H1 (cell line): ENCODE measurements around the gene TUBGCP6. TPM values are rescaled to one million over a fixed set of nuclear protein-coding genes. Genes with fewer than 3 reads are reported as not detected.
A peak's percentile ranks its signal among the peaks of the same experiment; 100 is the strongest.

Experiments used
- CTCF ChIA-PET: fragments of 300-600 bp; sonication (Branson Sonifier 250); formaldehyde crosslinking; loops from one replicate; lab custom pipeline; 2021; ENCODE audit not compliant: partially characterized antibody; lab: Charles Lee
- POLR2A ChIA-PET: fragments of 300-600 bp; sonication (Branson Sonifier 250); formaldehyde crosslinking; loops from one replicate; lab custom pipeline; 2021; ENCODE audit warnings: inconsistent platforms; ENCODE audit not compliant: partially characterized antibody; lab: Charles Lee
- DNase-seq, 2 experiments: peaks; one replicate each; pipeline versions ENCODE4 v3.0.0 to v3.0.0-alpha.2; 2010 to 2022; ENCODE audit warnings: low spot score in 2 of 2, low read depth in 1 of 2, mixed read lengths in 1 of 2
- FAIRE-seq: peaks from 2 replicates; lab custom pipeline; 2011; peaks lifted over from hg19 to GRCh38; lab: Jason Lieb, UNC
- H2AFZ ChIP-seq: 2 replicates; pipeline ENCODE4 v1.8.1; 2012; ENCODE audit warnings: low read length, inconsistent platforms
- H2AK5ac ChIP-seq: 2 replicates; pipeline ENCODE4 v1.6.1; 2013; ENCODE audit warnings: low read depth, low read length
- H2BK120ac ChIP-seq: replicated peaks from 2 replicates; pipeline ENCODE3; 2013; ENCODE audit warnings: low read depth, low read length, inconsistent platforms
- H2BK12ac ChIP-seq: 2 replicates; pipeline ENCODE4 v1.6.1; 2013; ENCODE audit warnings: low read depth, low read length
- H2BK15ac ChIP-seq: 2 replicates; pipeline ENCODE4 v1.6.1; 2013; ENCODE audit warnings: low read length
- H2BK20ac ChIP-seq: 2 replicates; pipeline ENCODE4 v1.6.1; 2013; ENCODE audit warnings: low read length
- H2BK5ac ChIP-seq: 2 replicates; pipeline ENCODE4 v1.6.1; 2013; ENCODE audit warnings: low read depth, low read length
- H3K14ac ChIP-seq: 2 replicates; pipeline ENCODE4 v1.6.1; 2013; ENCODE audit warnings: inconsistent platforms; ENCODE audit not compliant: insufficient read length
- H3K18ac ChIP-seq: 2 replicates; pipeline ENCODE4 v1.6.1; 2013; ENCODE audit warnings: low read length; ENCODE audit errors: extremely low read depth
- H3K23ac ChIP-seq: 2 replicates; pipeline ENCODE4 v1.6.1; 2013; ENCODE audit warnings: inconsistent platforms; ENCODE audit not compliant: insufficient read length
- H3K23me2 ChIP-seq: 2 replicates; pipeline ENCODE4 v1.6.1; 2013; ENCODE audit warnings: low read depth, low read length
- H3K27ac ChIP-seq: 2 replicates; pipeline ENCODE4 v1.6.1; 2011; ENCODE audit warnings: low read depth, low read length, inconsistent platforms
- H3K27me3 ChIP-seq, 4 experiments: replicated peaks in 1 of 4; 1 replicate in 1 of 4; 2 replicates in 3 of 4; pipeline versions ENCODE4 v1.6.1 to v1.8.1; 2011 to 2013; ENCODE audit warnings: low read length in 3 of 4, mild to moderate bottlenecking in 3 of 4, inconsistent platforms in 2 of 4, mixed read lengths in 2 of 4, moderate library complexity in 1 of 4; ENCODE audit not compliant: control insufficient read depth in 3 of 4, insufficient read depth in 3 of 4; ENCODE audit errors: extremely low read depth in 1 of 4
- H3K36me3 ChIP-seq, 4 experiments: 2 replicates each; pipeline versions ENCODE4 v1.6.1 to v1.8.1; 2011 to 2013; ENCODE audit warnings: mild to moderate bottlenecking in 4 of 4, low read length in 3 of 4, moderate library complexity in 2 of 4, control low read depth in 1 of 4, inconsistent platforms in 1 of 4; ENCODE audit not compliant: insufficient read depth in 4 of 4, control insufficient read depth in 2 of 4
- H3K4ac ChIP-seq: replicated peaks from 2 replicates; pipeline ENCODE3; 2013; ENCODE audit warnings: low read length, low read depth, mixed read lengths, inconsistent platforms; ENCODE audit not compliant: insufficient read length
- H3K4me1 ChIP-seq, 4 experiments: replicated peaks in 1 of 4; 1 replicate in 1 of 4; 2 replicates in 3 of 4; pipeline versions ENCODE4 v1.6.1 to v1.8.1; 2011 to 2013; ENCODE audit warnings: low read length in 3 of 4, inconsistent platforms in 2 of 4, mixed read lengths in 1 of 4; ENCODE audit not compliant: insufficient read depth in 4 of 4, control insufficient read depth in 3 of 4
- H3K4me2 ChIP-seq, 2 experiments: 2 replicates each; pipeline versions ENCODE4 v1.6.1 to v1.8.1; 2011 to 2013; ENCODE audit warnings: low read depth in 2 of 2, low read length in 2 of 2, control low read depth in 1 of 2, inconsistent platforms in 1 of 2, mild to moderate bottlenecking in 1 of 2; ENCODE audit not compliant: insufficient read depth in 1 of 2
- H3K4me3 ChIP-seq, 4 experiments: fragments of 200-600, 300-600 bp in 1 of 4; sonication (generic), shearing (Covaris generic), sonication (Bioruptor Twin) in 1 of 4; 2 replicates each; pipeline versions ENCODE4 v1.5.1 to v1.8.1; 2011 to 2016; ENCODE audit warnings: low read length in 4 of 4, low read depth in 3 of 4, control low read depth in 2 of 4, inconsistent platforms in 2 of 4, mild to moderate bottlenecking in 2 of 4, mixed read lengths in 1 of 4, moderate library complexity in 1 of 4; ENCODE audit not compliant: insufficient read depth in 2 of 4; ENCODE audit errors: extremely low read depth in 1 of 4
- H3K56ac ChIP-seq: replicated peaks from 2 replicates; pipeline ENCODE3; 2013; ENCODE audit warnings: low read depth, mild to moderate bottlenecking, mixed read lengths, low read length, inconsistent platforms; ENCODE audit not compliant: insufficient read length
- H3K79me1 ChIP-seq: 2 replicates; pipeline ENCODE4 v1.6.1; 2013; ENCODE audit warnings: low read depth, low read length, control low read depth
- H3K79me2 ChIP-seq, 2 experiments: 2 replicates each; pipeline versions ENCODE4 v1.6.1 to v1.8.1; 2012 to 2013; ENCODE audit warnings: low read length in 2 of 2, mild to moderate bottlenecking in 2 of 2, inconsistent platforms in 1 of 2; ENCODE audit not compliant: insufficient read depth in 2 of 2, control insufficient read depth in 1 of 2
- H3K9ac ChIP-seq, 4 experiments: replicated peaks in 1 of 4; 1 replicate in 1 of 4; 2 replicates in 3 of 4; pipeline versions ENCODE4 v1.6.1 to v1.8.1; 2011 to 2013; ENCODE audit warnings: low read depth in 3 of 4, low read length in 3 of 4, control low read depth in 2 of 4, mild to moderate bottlenecking in 2 of 4, moderate library complexity in 2 of 4, inconsistent platforms in 1 of 4; ENCODE audit errors: extremely low read depth in 1 of 4
- H3K9me3 ChIP-seq, 2 experiments: 2 replicates each; pipeline versions ENCODE4 v1.6.1 to v1.8.1; 2012 to 2013; ENCODE audit warnings: mild to moderate bottlenecking in 2 of 2, moderate library complexity in 2 of 2, control low read depth in 1 of 2, inconsistent platforms in 1 of 2, low read depth in 1 of 2, low read length in 1 of 2, mixed read lengths in 1 of 2; ENCODE audit not compliant: insufficient read depth in 2 of 2
- H4K20me1 ChIP-seq, 2 experiments: replicated peaks in 1 of 2; 2 replicates each; pipeline versions ENCODE3 to v1.8.1; 2011 to 2013; ENCODE audit warnings: inconsistent platforms in 2 of 2, low read length in 2 of 2, mild to moderate bottlenecking in 1 of 2; ENCODE audit not compliant: insufficient read depth in 2 of 2, control insufficient read depth in 1 of 2
- H4K5ac ChIP-seq: 2 replicates; pipeline ENCODE4 v1.6.1; 2013; ENCODE audit warnings: low read length, low read depth, mixed read lengths, inconsistent platforms; ENCODE audit not compliant: insufficient read length
- H4K8ac ChIP-seq: 2 replicates; pipeline ENCODE4 v1.8.0; 2013; ENCODE audit warnings: mild to moderate bottlenecking, moderate library complexity, low read length, inconsistent platforms; ENCODE audit not compliant: insufficient read depth; ENCODE audit errors: extremely low read depth
- H4K91ac ChIP-seq: replicated peaks from 2 replicates; pipeline ENCODE3; 2013; ENCODE audit warnings: low read length, mixed read lengths, inconsistent platforms; ENCODE audit not compliant: insufficient read length
- BRCA1 ChIP-seq: IDR thresholded peaks from 2 replicates; pipeline ENCODE4 v1.6.1; 2012; ENCODE audit warnings: low read depth, low read length, improper control_type of control experiment
- CHD1 ChIP-seq: IDR thresholded peaks from 2 replicates; pipeline ENCODE4 v1.6.1; 2012; ENCODE audit warnings: low read depth, low read length, improper control_type of control experiment
- CREB1 ChIP-seq: IDR thresholded peaks from 2 replicates; pipeline ENCODE4 v1.6.1; 2012; ENCODE audit warnings: inconsistent platforms
- EP300 ChIP-seq, 2 experiments: IDR thresholded peaks; 1 replicate in 1 of 2; 2 replicates in 1 of 2; pipeline ENCODE4 v1.6.1; 2011 to 2012; ENCODE audit warnings: low read depth in 2 of 2, low read length in 2 of 2, mild to moderate bottlenecking in 2 of 2, borderline replicate concordance in 1 of 2, inconsistent platforms in 1 of 2, moderate library complexity in 1 of 2
- PHF8 ChIP-seq: fragments of 200-600 bp; sonication (generic); conservative IDR thresholded peaks from 2 replicates; pipeline ENCODE4 v1.7.1; 2012; ENCODE audit warnings: low read depth, mild to moderate bottlenecking, inconsistent platforms, low read length, moderate library complexity
- POLR2A ChIP-seq, 2 experiments: IDR thresholded peaks; 1 replicate in 1 of 2; 2 replicates in 1 of 2; pipeline ENCODE4 v1.6.1; 2011; ENCODE audit warnings: low read depth in 2 of 2, low read length in 2 of 2, mild to moderate bottlenecking in 2 of 2; ENCODE audit errors: control extremely low read depth in 1 of 2
- RXRA ChIP-seq: IDR thresholded peaks from 2 replicates; pipeline ENCODE4 v1.6.1; 2011; ENCODE audit warnings: low read depth, mild to moderate bottlenecking, low read length, moderate library complexity; ENCODE audit not compliant: insufficient read depth
- SIRT6 ChIP-seq: IDR thresholded peaks from one replicate; pipeline ENCODE4 v1.7.1; 2012; ENCODE audit warnings: low read length, inconsistent platforms
- SUZ12 ChIP-seq: fragments of 200-600 bp; sonication (generic); IDR thresholded peaks from 2 replicates; pipeline ENCODE4 v1.6.1; 2012; ENCODE audit warnings: mild to moderate bottlenecking, inconsistent platforms, low read length, moderate library complexity, mixed read lengths
- WGBS, 2 experiments: shearing (Covaris generic) in 1 of 2; methylation state at CpG; one replicate each; pipeline versions ENCODE4 v1.1.6 to v1.1.7; 2013 to 2015; ENCODE audit warnings: low lambda C conversion rate in 2 of 2, mixed read lengths in 2 of 2, inconsistent platforms in 1 of 2, low coverage in 1 of 2, missing lambda C conversion rate in 1 of 2; ENCODE audit not compliant: insufficient replicate concordance in 2 of 2, insufficient coverage in 1 of 2, insufficient read length in 1 of 2; ENCODE audit errors: extremely low coverage in 1 of 2, missing lambda C conversion rate in 1 of 2; 5-methylcytosine and 5-hydroxymethylcytosine counted together
- polyA plus RNA-seq, 7 experiments: library from polyadenylated mRNA; depleted of rRNA in 3 of 7; stranded (reverse) in 5 of 7; unstranded in 2 of 7; fragments of >200 nt in 5 of 7; fragments of 200-250 nt in 2 of 7; gene quantifications; 1 replicate in 5 of 7; 2 replicates in 1 of 7; 4 replicates in 1 of 7; pipeline versions ENCODE4 v1.2.1 to v1.2.3, GENCODE V29; 2011 to 2013; ENCODE audit warnings: missing spikeins in 2 of 7, mixed read lengths in 2 of 7
- total RNA-seq: library from RNA; stranded (reverse); fragmentation: NEBNext Ultra II Directional; extraction: Animal tissue kit (Norgen Biotek cat#: 25700); gene quantifications from 2 replicates; pipeline ENCODE4 v1.2.1, GENCODE V29; 2021

The TUBGCP6 gene
- total and polyA plus RNA-seq, 2 of the 8 experiments (the other 6 are each of a cell fraction or from before 2014, with no cell fraction given): 24.2 to 24.7 TPM

DNA sequence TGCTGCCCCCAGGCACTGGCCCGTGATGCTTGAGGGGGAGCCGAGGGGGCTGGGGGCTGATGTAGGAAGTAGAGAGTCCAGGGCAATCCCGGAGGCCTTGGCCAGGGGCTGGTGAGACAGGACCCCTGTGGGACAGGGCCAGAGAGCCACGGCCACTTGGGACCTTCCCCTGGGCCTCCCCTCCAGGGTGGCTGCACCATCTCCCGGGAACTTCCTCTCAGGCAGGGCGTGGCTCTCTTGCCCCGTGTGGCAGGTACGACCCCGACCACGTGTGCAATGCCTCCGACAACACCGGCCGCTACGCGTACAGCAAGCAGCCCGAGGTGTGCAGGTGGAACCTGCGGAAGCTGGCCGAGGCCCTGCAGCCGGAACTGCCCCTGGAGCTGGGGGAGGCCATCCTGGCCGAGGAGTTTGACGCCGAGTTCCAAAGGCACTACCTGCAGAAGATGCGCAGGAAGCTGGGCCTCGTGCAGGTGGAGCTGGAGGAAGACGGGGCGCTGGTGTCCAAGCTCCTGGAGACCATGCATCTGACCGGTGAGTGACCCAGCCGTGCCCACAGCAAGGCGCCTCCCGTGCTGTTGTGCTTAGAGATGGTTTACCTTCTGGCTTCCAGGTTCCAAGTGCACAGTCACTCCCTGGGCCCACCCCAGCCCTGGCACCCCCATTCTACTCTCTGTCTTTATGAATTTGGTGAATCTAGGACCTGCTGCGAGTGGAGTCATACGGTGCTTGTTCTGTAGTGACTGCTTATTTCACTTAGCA is 34.3 kb downstream of the TUBGCP6 start:
- no peaks in the 10 kb centered on the region for H3K27me3 ChIP-seq
- H3K27ac ChIP-seq: no peak overlapping the region
- H3K9ac ChIP-seq: no peak overlapping the region
- H2BK15ac ChIP-seq: no peak overlapping the region
- H2BK120ac ChIP-seq: no peak overlapping the region
- H2BK12ac ChIP-seq: no peak overlapping the region
- FAIRE-seq (no peak), DNase-seq (no peak)
- WGBS, 2 experiments: 95% methylated on average over 30 of the region's 32 CpGs; no CpG with 5 or more reads in 1 of the 2 experiments
- H3K23ac ChIP-seq: no peak overlapping the region
- no peak overlapping the region for H2BK5ac ChIP-seq
- peaks cover 0 to 13% of the 10 kb centered on the region in 2 experiments; a peak in 1 of 4 replicates for H3K79me2 ChIP-seq
- no peak overlapping the region for H2AK5ac ChIP-seq
- H2BK20ac ChIP-seq: no peak overlapping the region
- POLR2A ChIA-PET: interaction anchor here (1.5 kb wide), 1 partner anchor 9 kb away, joined by 4 read pairs; no protein-coding TSS in a partner anchor
- H4K91ac ChIP-seq: no peak overlapping the region
- H3K23me2 ChIP-seq: no peaks in the 10 kb centered on the region
- no peak overlapping the region for H3K4me3 ChIP-seq
- H3K79me1 ChIP-seq: peaks cover 5% of the 10 kb centered on the region; the same call in 1 of the 2 replicates
- peak overlapping the region; percentile 74 for H4K8ac ChIP-seq
- peaks cover 4 to 32% (median 21%) of the 10 kb centered on the region in 4 experiments; a peak in 7 of 8 replicates for H3K36me3 ChIP-seq
- H3K14ac ChIP-seq: no peak overlapping the region
- no peak overlapping the region for H4K5ac ChIP-seq
- H3K4ac ChIP-seq: no peak overlapping the region
- H3K18ac ChIP-seq: no peak overlapping the region
- H3K4me1 ChIP-seq: peaks cover 0 to 3% (median 1%) of the 10 kb centered on the region in 4 experiments; a peak in 2 of 7 replicates
- CTCF ChIA-PET: interaction anchor here (0.8 to 3.4 kb wide), 10 partner anchors 20 to 337 kb away, joined by 3 to 20 read pairs (median 4); no protein-coding TSS in a partner anchor
- H4K20me1 ChIP-seq: peaks cover 8 to 24% of the 10 kb centered on the region in 2 experiments
- no peak overlapping the region for H3K56ac ChIP-seq
- no peak overlapping the region for H3K4me2 ChIP-seq
- H3K9me3 ChIP-seq: no peaks in the 10 kb centered on the region
- H2AFZ ChIP-seq: no peak overlapping the region
- TF ChIP-seq EP300 (IDR thresholded peaks at IDR 0.05; ENCODE audit: borderline replicate concordance in 1 of 2, low read depth in 2 of 2, low read length in 2 of 2) (no peak), POLR2A (IDR thresholded peaks at IDR 0.05; ENCODE audit: control extremely low read depth in 1 of 2, low read depth in 2 of 2, low read length in 2 of 2) (no peak), RXRA (no peak), SIRT6 (no peak), SUZ12 (no peak), CHD1 (no peak), PHF8 (no peak), CREB1 (no peak), BRCA1 (no peak)
